Activated CD8-positive, alpha-beta memory T cell treated with anti-CD3 and anti-CD28 coated beads for 48 hours (primary cell): ENCODE results near the gene NCS1.
"Not testable (repeated sequence)": the region's sequence is repeated elsewhere in the genome, so short reads cannot be mapped to it uniquely, and the experiment has no call there.

Experiments used
- DNase-seq, 3 experiments: peaks; one replicate each; pipeline ENCODE4 v3.0.0-alpha.2; 2020; ENCODE audit warnings: low read depth in 2 of 3, low spot score in 2 of 3

NCS1 gene

DNA sequence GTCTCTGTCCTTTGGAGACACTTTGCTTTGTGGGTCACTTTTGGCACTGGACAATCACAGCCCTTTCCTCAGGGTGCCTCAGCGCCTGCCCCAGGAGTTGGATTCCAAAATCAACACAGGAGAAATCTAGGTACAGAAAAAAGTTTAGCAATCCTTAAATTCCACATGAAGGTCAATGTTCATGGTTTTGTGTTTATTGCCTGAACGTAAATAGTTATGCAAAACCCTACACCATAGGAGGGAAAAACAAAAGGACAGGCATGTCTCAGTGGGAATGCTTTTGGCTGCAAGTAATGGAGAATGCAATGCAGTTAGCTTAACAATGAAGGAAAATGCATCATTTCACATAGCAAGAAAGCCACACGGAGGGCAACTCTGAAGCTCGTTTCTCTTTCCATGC is 86.8 kb downstream of the NCS1 start:
- no peak for DNase-seq

DNA sequence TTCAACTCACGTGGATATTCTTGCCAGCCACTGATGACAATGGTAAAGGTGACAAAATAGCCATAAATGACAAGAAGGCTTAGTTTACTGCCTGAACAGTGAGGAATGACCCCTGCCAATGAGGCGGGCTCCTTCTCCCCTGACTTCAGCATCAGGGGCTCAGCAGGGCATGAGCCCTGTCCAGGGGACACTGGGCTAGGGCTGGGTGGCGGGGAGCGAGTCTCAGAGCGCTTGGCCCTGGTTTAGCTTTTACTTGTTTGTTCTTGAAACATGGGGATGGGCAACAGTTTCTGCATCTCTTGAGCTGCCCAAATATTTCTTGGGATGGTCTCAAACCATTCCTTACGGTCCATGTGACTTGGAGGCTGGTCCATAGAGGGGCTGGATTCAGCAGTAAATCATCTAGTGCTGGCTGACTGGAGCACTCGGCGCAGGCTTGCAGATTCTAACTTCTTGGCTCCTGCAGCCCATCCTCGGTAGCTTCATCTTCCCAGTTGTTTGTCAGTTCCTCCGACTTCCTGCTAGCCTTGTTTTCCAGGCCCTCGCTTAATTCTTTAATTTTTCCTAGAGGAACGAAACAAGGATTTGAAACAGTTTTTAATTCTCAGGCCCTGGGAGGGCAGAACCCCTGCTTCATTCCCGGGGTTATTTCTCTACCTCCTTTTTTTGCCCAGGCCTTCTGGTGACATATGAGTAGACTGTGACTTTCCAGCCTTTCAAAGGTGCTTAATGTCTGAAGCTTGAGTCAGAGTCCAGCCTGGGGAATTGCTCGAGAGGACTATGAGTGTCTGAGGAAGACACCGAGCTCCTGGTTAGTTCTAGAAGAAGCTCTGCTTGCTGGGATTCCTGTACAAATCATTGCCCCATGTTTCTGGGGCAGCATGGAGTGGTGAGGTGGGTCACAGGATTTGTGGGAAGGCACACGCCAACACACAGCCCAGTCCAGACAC is 88.9 kb downstream of the NCS1 start:
- no peak for DNase-seq

DNA sequence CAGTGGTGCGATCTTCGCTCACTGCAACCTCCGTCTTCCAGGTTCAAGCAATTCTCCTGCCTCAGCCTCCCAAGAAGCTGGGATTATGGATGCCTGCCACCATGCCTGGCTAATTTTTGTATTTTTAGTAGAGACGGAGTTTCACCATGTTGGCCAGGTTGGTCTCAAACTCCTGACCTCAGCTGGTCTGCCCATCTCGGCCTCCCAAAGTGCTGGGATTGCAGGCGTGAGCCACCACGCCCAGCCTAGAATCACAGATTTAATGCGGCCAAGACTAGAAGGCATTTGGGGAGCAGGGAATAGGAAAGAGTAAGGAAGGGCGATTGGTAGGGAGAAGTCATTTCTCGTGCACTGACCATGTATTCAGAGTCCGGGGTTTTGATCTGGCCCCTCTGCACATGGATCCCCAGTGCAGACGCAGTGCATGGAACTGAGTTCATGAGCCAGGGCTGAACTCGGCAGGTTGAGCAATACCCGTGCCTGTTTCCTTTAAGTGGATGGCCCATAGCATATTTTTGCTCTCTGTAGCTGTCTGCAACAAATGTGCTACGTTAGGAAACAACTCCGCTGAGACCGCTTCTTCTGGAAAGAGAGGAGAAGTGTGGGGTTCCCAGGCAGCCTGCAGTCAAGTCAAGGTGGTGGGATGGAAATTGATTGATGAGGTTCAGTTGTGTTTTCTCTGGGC is 90.0 kb downstream of the NCS1 start:
- DNase-seq, result no peak

DNA sequence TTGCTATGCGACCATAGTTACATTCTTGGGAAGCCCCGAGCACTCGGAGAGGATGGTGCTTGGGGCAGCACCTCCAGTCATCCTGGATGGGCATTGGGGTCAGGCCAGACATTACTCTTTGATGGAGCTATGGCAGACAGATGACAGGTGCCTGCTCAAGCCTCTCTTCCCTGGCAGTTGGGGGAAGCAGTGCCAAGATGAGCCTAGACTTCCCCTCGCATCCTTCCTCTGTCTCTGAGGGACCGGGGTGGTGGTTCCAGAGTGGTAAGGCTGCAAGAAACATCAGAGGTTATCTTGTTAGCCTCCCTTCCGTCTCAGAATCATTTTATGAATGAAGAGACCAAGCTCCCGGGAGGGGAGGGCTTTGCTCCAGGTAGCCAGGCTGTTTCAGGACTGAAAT is 90.6 kb downstream of the NCS1 start:
- DNase-seq, result no peak

GRCh38 chr9:130263601-130264413 is 91.6 kb downstream of the NCS1 start:
- no peak for DNase-seq

GRCh38 chr9:130264414-130265350 is 92.5 kb downstream of the NCS1 start:
- DNase-seq, result no peak

DNA sequence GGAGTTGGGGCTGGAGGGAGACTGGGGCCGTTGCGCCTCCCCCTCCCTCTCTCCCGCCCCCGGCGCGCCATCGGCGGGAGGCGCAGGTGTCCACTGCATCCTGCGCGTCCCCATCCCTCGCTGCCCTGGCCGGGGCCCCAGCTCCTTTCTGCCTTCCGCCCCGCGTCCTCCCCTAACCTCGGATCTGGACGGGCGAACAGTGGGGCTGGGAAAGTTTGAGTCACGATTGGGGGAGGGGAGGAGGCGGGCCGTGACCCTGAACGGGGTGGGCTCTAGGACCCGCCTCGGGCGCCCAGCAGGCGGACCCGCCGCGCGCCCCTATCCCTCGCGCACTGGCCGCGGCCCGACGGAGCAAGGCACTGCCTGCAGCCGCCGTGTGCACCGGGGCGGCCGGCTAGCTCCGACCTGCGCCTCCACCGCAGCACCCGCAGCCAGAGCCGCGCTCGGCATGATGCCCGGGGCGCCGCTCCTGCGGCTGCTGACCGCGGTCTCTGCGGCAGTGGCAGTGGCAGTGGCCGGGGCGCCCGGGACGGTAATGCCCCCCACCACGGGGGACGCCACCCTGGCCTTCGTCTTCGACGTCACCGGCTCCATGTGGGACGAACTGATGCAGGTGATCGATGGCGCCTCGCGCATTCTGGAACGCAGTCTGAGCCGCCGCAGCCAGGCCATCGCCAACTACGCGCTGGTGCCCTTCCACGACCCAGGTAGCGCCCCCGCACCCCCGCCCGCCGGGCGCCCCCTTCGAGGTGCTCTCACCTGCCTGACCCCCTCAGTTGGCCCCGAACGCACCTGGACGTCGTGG is 93.4 kb downstream of the NCS1 start, which contains the start of gene HMCN2:
Gene HMCN2 (plus strand): TSS at position 330 of the 805 bp plus-strand sequence. CDS start 119 bp downstream, at position 449.
- DNase-seq, result no peak

DNA sequence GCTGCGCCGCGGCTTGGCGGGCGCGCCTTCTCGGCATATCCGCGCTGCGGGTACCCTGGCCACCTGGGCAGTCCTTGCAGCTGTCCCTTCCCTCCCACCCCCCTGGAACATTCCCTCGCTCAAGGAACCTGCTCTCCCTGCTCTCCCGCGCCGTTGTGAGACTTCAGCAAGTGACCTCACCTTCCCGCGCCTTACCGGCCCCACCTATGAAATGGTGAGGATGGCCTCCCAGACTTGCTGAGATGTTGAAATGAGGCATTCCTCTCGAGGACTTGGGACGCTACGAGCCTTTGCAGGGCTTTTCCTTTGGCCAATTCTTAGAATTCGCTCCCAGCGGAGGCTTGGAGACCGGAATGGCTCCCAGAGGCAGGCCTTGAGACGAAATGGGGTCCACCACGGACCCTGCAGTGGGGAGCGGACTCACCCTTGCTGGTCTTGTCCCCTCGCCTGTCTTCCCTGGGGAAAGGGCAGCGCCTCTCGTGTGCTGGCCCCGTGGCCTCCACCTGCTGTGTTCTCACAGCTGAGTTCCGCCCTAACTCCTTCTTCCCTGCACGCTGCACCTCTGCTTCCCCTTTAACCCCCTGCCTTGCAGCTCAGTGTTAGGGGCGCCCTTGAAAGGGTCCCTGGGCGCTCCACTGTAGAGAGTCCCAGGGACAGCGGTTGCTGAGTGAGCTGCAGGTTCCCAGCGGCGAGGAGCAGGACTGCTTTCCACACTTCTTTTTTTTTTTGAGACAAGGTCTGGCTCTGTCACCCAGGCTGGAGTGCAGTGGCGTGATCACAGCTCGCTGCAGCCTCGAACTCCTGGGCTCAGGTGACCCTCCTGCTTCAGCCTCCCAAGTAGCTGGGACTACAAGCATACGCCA is 94.3 kb downstream of the NCS1 start:
- DNase-seq, result no peak

- no peak for DNase-seq
Measured at GRCh38 chr9:130267930-130268329, 95.7 kb downstream of the NCS1 start.

DNA sequence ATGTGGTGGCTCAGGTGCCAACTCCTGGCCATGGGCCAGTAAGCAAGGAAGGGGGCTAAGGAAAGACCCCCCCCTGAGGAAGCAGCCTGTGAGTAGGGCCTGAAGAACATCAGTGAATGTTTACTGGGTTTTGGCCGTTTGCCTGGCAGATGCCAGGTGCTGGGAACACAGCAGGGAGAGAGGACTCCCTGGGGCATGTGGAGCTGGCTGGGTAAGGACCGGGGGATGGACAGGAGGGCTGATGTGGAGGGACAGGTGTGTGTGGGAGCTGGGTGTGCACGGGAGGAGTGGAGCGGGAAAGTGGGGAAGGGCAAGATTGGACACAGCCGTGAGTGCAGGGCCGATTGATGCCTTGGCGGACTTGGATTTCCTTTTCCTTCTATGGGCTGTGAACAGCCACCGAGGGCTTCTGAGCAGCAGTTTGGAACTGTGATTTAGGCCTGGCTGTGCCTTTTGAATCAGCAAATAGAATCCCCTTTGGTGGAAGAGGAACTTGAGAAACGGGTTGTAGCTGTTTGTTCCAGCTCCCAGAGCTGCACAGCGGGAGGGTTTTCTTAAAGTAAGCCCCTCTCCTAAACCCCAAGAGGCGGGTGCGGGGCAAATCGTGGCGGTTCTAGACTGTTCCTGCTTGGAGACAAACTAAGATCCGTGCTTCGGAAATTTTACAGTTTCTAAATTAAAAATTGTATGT is 96.5 kb downstream of the NCS1 start:
- DNase-seq, result no peak

DNA sequence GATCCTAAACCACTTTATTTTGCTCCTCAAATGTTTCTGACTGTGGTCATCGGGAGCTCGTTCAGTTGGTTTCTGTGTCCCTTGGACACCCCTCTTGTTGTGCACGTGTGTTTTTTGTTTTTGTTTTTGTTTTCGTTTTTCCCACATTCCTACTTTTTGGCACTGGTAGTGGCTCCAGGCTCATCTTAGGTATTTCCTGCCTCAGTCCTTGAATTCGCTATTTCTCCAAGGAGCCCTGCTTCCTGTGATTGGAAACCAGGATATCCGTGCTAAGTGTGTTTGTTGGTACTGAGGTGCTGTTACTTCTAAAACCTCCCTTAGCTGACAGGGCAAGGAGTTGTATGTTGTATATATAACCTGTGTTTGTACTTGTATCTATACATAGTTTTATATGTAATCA is 99.3 kb downstream of the NCS1 start:
- no peak for DNase-seq

GRCh38 chr9:130275156-130275555 is 103.0 kb downstream of the NCS1 start:
- DNase-seq, result no peak

GRCh38 chr9:130276121-130276520 is 103.9 kb downstream of the NCS1 start:
- DNase-seq, result no peak

DNA sequence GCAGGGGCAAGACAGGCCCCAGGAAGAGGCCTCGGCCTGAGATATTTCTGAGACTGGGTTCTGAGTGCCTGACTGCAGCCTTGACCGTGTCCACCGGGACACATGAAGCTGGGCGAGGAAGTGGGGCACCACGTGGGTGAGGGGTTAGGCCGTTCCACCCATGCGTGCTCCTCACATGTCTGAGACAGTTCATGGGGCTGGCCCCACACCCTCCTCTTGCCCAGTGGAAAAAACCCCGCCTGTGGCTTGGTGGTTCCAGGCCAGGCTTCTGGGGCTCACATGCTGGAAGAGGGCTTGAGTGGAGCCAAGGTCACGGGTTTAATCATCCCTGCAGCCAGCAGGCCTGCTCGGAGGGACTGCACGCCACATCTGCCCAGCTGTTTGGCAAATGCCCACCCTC is 104.8 kb downstream of the NCS1 start:
- DNase-seq, result no peak

DNA sequence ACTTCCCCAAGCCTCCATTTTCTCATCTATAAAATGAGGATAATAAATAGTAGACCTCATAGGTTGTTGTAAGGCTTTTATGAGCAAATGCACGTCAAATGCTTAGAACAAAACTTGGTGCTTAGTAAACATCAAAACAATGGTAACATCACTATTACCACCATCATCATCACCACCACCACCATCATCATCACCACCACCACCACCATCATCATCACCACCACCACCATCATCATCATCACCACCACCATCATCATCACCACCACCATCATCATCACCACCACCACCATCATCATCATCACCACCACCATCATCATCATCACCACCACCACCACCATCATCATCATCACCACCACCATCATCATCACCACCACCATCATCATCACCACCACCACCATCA is 105.3 kb downstream of the NCS1 start:
- not testable (repeated sequence) for DNase-seq

- no peak for DNase-seq
Measured at GRCh38 chr9:130283539-130284248, 111.5 kb downstream of the NCS1 start.

GRCh38 chr9:130284249-130284625 is 112.0 kb downstream of the NCS1 start:
- DNase-seq, result no peak
